Globus pallidus (tissue), 1 donor: Measurements from ENCODE around the gene CTSZ.
"Not testable (repeated sequence)": the region's sequence is repeated elsewhere in the genome, so short reads cannot be mapped to it uniquely, and the experiment has no call there.

Experiments
- DNase-seq: peaks from one replicate; pipeline ENCODE4 v3.0.0-alpha.2; 2015; ENCODE audit warnings: low spot score

The CTSZ gene

GRCh38 chr20:59006864-59007664 is at the start of gene CTSZ:
TSS of gene CTSZ (minus strand) at chr20:59007254. CDS start at chr20:59007128, 126 bp downstream.
- DNase-seq = peak; percentile 26

DNA sequence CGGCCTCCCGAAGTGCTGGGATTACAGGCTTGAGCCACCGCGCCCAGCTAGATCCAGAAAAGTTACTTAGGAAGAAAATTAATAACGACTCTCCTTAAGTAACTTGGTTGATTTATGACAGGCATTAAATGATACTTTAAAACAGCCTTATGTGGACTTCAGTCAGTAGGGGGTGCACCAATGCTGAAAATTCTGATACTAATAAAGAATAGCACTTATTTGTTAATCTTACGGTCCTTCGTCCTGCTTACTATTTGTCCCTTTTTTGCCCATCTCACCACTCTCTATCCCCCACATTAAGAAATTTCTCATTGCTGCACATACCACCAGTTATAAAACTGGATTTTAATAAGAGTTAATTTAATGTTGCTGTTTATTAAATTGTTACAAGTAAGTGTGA is 48.2 kb upstream of the CTSZ start:
- DNase-seq = no peak

DNA sequence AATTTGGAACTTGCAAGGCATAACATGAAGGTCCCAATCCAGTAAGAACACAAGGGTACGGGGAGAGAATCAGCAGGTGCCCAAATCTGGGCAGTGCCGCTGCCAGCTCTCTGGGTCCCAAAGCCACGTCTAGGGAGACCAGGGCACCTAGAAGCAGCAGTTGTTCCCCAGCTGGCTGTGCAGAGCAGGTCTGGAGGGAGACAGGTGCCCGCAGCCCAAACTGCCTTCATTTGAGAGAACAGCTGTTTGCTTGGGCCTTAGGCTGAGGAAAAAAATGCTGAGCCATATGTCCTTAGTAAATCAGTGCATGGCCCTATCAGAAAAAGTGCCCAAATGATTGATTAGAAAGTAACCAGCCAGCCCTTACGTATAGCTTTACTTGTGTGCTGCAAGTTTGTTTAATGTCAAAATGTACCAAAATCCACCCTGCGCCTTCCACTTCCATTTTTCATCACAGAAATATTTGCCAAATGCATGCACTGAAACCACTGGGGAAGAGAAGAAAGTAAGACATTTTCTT is 44.7 kb upstream of the CTSZ start:
- DNase-seq = no peak

DNA sequence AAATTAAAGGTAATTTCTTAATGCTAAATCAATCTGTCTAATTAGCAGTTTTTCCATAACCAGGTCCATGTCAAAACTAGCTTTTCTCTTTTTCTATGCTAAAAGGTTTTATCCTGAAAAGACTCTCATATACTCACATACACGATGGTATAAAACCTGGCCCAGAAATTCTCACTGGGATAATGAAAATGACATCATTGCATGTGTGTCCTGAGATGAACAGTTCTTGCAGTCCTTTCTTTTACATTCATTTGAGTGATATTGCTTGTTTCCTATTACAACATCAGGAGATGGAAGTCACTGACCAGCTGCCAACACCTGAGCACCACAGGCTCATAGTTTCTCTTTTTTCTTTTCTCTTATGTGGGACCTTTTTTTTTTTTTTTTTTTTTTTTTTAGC is 43.4 kb upstream of the CTSZ start:
- DNase-seq = no peak

- DNase-seq = no peak
Measured at GRCh38 chr20:59048681-59049030, 41.6 kb upstream of the CTSZ start.

DNA sequence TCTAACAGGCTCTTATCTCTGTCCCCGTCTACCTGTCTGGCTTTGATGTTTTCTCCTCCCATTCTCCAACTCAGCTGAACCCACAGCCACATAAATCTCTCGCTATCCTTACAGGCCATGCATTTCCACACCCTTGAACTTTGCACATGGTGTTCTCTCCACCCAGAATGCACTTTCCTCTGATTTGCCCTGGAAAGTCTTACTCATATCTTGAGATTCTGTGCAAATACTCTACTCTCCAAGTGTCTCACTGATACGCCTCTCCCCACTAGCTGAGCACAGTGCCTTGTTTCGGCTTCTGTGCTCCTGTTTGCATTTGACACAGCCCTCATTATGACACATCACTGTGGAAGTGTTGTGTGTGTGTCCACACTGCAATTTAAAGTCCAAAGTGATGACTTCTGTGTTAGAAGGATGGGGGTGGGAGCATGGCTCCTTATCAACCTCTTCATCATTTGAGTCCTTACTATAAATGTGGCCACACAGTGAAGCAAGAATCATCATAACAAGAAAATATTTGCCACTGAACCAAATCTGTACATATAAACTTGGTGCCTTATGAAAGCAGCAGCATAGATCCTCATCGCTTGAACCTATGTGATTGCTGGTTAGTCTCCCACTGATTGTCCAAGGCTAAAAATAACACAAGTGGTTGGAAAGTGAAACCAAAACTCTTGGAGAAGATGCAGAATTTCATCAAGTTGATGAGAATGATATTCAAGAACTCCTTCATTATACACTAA is 41.1 kb upstream of the CTSZ start:
- DNase-seq = no peak

- no peak for DNase-seq
Measured at GRCh38 chr20:59046862-59047261, 39.8 kb upstream of the CTSZ start.

- no peak for DNase-seq
Measured at GRCh38 chr20:59044796-59045195, 37.7 kb upstream of the CTSZ start.

DNA sequence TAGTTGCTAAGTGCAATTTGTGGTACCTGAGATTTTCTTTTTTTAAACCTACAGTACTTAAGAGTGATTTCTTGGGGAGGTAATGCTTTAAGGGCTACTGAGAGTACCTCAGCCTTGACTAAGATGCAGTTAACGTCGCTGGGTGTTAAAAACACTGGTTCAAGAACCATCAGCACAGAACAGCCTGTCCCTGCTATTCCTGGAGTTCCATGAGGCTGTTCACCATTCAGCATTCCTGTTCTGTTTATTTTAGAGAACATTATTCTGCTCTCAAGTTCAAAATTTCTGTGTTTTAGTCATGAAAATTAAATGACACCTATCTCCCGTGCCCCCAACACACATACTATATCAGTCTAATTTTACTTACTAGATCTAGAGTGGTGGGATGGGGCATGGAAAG is 37.2 kb upstream of the CTSZ start:
- DNase-seq = no peak

DNA sequence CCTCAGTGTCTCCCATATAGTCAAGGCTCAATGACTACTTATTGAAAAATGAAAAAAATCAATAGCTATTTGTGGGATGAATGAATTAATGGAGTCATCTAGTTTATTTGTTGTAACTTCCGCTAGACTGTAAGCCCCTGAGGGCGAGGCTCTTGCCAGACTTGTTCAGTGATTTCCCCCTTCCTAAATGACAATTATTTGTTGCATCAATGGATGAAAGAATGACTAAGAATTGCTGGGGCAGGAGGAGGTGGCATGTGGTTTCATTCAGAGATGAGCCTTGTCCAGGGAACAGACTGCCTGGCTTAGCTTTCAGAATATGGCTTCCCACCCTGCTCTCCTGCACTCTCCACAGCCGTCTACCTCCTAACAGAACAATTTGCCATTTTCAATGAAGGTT is 36.6 kb upstream of the CTSZ start:
- no peak for DNase-seq

GRCh38 chr20:59042796-59043631 is 36.0 kb upstream of the CTSZ start:
- DNase-seq = peak; percentile 93

DNA sequence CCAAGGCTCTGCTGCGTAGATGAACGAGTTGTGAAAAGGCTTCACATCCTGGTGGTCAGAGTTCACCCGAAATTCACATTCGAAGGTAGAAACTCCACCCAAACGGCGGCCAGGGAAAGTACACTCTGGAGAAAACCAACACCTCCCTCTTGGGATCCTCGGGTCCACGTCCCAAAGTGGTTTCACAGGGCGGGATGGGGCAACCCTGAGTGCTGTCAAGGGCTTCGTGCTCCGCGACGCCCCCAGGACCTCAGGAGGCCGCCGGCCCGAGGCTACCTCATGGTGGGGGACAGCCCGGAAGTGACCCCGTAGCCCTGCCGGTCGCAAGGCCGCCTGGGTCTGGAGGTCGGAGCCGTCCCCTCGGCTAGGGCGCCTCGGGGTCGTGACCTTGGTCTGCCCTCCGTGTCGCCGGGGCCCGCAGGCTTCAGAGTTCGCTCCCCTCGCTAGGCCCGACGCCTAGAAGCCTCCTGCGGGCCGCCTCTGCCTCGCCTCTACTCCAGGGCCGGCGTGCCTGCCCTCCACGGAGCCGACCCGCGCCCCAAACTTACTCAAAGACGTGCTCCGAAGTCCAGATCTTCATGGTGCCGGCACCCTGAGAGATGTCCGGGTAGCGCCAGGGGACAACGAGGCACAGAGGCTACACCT is 35.2 kb upstream of the CTSZ start, which contains the start of gene PRELID3B:
Gene PRELID3B (minus strand): TSS at position 636 of the 645 bp plus-strand sequence. CDS start 56 bp downstream, at position 580.
- no peak for DNase-seq

- not testable (repeated sequence) for DNase-seq
Measured at GRCh38 chr20:59041487-59041886, 34.4 kb upstream of the CTSZ start.

GRCh38 chr20:59040667-59041066 is 33.6 kb upstream of the CTSZ start:
- DNase-seq = no peak

DNA sequence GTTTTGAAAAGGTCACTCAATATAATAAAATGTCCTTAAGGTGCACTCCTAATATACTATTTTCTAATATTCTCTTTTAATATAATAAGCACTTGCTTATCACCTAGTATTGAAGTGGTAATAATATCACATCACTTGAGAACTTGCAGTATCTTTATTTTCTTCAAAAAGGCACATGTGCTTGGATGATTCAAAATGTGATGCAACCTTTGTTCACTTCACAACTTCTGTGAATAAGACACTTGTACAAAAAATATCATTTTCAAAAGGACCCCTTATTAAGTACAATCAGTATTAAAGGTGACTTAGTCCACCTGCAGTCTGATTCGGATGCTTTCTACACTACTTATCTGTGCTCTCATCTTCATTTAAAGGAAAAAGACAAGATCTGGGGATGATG is 32.2 kb upstream of the CTSZ start:
- DNase-seq = no peak

GRCh38 chr20:59037386-59037785 is 30.3 kb upstream of the CTSZ start:
- no peak for DNase-seq

- no peak for DNase-seq
Measured at GRCh38 chr20:59035381-59035780, 28.3 kb upstream of the CTSZ start.

- DNase-seq = no peak
Measured at GRCh38 chr20:59033616-59034165, 26.6 kb upstream of the CTSZ start.

GRCh38 chr20:59033093-59033492 is 26.0 kb upstream of the CTSZ start:
- no peak for DNase-seq

DNA sequence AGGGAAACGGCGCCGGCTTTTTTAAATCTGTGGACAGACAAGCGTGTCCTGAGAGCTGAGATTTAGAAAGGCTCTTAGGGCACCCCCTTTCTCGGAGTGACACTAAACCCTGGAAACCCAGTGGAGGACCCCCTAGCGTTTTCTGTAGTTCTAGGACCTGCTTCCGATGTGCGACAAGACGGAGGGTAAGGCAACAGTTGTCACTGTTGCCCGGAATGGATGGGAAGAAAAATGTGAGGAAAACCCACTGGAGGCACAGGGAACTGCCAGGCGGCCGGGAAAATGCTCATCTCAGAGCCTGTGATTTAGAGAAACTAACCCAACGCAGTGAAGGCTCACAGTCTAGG is 25.6 kb upstream of the CTSZ start:
- DNase-seq = no peak

- peak; percentile 96 for DNase-seq
Measured at GRCh38 chr20:59032023-59032712, 25.1 kb upstream of the CTSZ start, which contains the start of gene ATP5F1E. TSS of gene ATP5F1E (minus strand) at chr20:59032335. CDS start at chr20:59032251, 84 bp downstream.
